Measurements from ENCODE around the gene FKBP7. TPM values are rescaled to one million over a fixed set of nuclear protein-coding genes. Genes with fewer than 3 reads are reported as not detected.

The FKBP7 gene
- polyA plus RNA-seq, 1 donor from 2014 or later: 46.1 TPM

DNA sequence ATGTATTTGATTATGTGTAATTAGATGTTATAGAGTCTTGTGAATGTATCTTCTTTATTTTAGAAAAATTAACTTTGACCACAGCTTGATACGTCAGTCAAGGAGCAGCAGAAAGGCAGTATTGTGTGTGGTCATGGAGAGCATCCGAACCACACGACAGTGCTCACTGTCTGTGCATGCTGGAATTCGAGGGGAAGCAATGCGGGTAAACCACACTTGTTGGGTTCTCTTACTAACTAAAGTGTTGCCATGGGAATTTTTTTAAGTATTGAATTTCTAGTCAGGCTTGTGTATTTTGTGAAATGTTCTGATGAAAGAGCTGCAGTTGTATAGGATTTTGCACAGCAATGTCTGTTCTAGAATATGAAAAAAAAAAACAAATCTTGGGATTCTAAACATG is 22.5 kb downstream of the FKBP7 start:
- Histone ChIP-seq H3K36me3 (ENCODE audit: insufficient read depth, low read length) (no peaks in the 10 kb centered on the region), H3K4me3 (ENCODE audit: low read length) (no peak overlapping the region), H3K79me2 (replicated peaks; ENCODE audit: insufficient read depth, low read length) (no peaks in the 10 kb centered on the region), H4K20me1 (ENCODE audit: insufficient read depth) (no peaks in the 10 kb centered on the region), H2AFZ (ENCODE audit: low read depth, low read length) (no peak overlapping the region), H3F3A (ENCODE audit: insufficient read depth, low read length, poor library complexity, severe bottlenecking) (no peaks in the 10 kb centered on the region), H3K27me3 (ENCODE audit: insufficient read depth, low read depth, low read length) (no peaks in the 10 kb centered on the region), H3K9ac (ENCODE audit: low read length) (no peak overlapping the region), H3K27ac (ENCODE audit: low read length) (no peak overlapping the region), H3K9me2 (ENCODE audit: insufficient read depth, low read length) (no peaks in the 10 kb centered on the region), H3K9me3 (ENCODE audit: low read length) (no peaks in the 10 kb centered on the region), H3K4me2 (ENCODE audit: low read length) (no peak overlapping the region)
- TF ChIP-seq POLR2AphosphoS5 (IDR thresholded peaks at IDR 0.05) (no peak), SMC3 (conservative IDR thresholded peaks at IDR 0.05; ENCODE audit: poor library complexity) (no peak), TAF1 (IDR thresholded peaks at IDR 0.05; ENCODE audit: low read depth) (no peak), RAD21 (conservative IDR thresholded peaks at IDR 0.05) (no peak), EP300 (conservative IDR thresholded peaks at IDR 0.05; ENCODE audit: poor library complexity, severe bottlenecking) (no peak), MXI1 (conservative IDR thresholded peaks at IDR 0.05; ENCODE audit: poor library complexity, severe bottlenecking) (no peak), EZH2 (IDR thresholded peaks at IDR 0.05; ENCODE audit: borderline replicate concordance, insufficient read depth, low read length, poor library complexity, severe bottlenecking) (no peak)
- TF ChIP-seq, protein P1, sequence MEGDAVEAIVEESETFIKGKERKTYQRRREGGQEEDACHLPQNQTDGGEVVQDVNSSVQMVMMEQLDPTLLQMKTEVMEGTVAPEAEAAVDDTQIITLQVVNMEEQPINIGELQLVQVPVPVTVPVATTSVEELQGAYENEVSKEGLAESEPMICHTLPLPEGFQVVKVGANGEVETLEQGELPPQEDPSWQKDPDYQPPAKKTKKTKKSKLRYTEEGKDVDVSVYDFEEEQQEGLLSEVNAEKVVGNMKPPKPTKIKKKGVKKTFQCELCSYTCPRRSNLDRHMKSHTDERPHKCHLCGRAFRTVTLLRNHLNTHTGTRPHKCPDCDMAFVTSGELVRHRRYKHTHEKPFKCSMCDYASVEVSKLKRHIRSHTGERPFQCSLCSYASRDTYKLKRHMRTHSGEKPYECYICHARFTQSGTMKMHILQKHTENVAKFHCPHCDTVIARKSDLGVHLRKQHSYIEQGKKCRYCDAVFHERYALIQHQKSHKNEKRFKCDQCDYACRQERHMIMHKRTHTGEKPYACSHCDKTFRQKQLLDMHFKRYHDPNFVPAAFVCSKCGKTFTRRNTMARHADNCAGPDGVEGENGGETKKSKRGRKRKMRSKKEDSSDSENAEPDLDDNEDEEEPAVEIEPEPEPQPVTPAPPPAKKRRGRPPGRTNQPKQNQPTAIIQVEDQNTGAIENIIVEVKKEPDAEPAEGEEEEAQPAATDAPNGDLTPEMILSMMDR (IDR thresholded peaks at IDR 0.05; ENCODE audit: poor library complexity, severe bottlenecking): no peak
- TF ChIP-seq, protein P2, sequence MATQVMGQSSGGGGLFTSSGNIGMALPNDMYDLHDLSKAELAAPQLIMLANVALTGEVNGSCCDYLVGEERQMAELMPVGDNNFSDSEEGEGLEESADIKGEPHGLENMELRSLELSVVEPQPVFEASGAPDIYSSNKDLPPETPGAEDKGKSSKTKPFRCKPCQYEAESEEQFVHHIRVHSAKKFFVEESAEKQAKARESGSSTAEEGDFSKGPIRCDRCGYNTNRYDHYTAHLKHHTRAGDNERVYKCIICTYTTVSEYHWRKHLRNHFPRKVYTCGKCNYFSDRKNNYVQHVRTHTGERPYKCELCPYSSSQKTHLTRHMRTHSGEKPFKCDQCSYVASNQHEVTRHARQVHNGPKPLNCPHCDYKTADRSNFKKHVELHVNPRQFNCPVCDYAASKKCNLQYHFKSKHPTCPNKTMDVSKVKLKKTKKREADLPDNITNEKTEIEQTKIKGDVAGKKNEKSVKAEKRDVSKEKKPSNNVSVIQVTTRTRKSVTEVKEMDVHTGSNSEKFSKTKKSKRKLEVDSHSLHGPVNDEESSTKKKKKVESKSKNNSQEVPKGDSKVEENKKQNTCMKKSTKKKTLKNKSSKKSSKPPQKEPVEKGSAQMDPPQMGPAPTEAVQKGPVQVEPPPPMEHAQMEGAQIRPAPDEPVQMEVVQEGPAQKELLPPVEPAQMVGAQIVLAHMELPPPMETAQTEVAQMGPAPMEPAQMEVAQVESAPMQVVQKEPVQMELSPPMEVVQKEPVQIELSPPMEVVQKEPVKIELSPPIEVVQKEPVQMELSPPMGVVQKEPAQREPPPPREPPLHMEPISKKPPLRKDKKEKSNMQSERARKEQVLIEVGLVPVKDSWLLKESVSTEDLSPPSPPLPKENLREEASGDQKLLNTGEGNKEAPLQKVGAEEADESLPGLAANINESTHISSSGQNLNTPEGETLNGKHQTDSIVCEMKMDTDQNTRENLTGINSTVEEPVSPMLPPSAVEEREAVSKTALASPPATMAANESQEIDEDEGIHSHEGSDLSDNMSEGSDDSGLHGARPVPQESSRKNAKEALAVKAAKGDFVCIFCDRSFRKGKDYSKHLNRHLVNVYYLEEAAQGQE (IDR thresholded peaks at IDR 0.05; ENCODE audit: borderline replicate concordance): no peak

DNA sequence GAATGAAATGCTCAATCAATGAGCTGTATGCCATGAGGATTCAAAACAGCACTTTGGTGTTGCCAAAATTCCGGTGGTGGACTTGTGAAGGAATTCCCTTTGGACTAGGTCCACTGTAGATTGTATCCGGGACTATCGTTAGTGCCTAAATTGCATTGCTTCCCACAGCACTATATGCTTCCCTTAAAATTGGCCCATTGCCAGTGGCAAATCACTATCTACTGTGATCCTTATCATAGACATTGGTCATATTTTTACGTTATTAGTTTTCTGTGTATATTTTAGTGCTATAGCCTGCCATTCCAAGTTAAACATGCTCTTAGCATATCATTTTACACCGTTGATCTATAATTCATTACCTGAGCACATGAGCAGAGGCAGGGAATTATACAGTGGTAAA is 25.5 kb downstream of the FKBP7 start:
- no peak overlapping the region for H3K27ac ChIP-seq (ENCODE audit: low read length)
- peaks cover 20% of the 10 kb centered on the region for H3K79me2 ChIP-seq (replicated peaks; ENCODE audit: insufficient read depth, low read length)
- TF ChIP-seq, protein P1 (IDR thresholded peaks at IDR 0.05; ENCODE audit: poor library complexity, severe bottlenecking): no peak
- TF ChIP-seq EP300 (conservative IDR thresholded peaks at IDR 0.05; ENCODE audit: poor library complexity, severe bottlenecking) (no peak), MXI1 (conservative IDR thresholded peaks at IDR 0.05; ENCODE audit: poor library complexity, severe bottlenecking) (no peak), POLR2AphosphoS5 (IDR thresholded peaks at IDR 0.05) (no peak), TAF1 (IDR thresholded peaks at IDR 0.05; ENCODE audit: low read depth) (no peak), SMC3 (conservative IDR thresholded peaks at IDR 0.05; ENCODE audit: poor library complexity) (no peak), EZH2 (IDR thresholded peaks at IDR 0.05; ENCODE audit: borderline replicate concordance, insufficient read depth, low read length, poor library complexity, severe bottlenecking) (no peak), RAD21 (conservative IDR thresholded peaks at IDR 0.05) (no peak)
- TF ChIP-seq, protein P2 (IDR thresholded peaks at IDR 0.05; ENCODE audit: borderline replicate concordance): no peak
- H2AFZ ChIP-seq (ENCODE audit: low read depth, low read length): no peak overlapping the region
- no peak overlapping the region for H3K4me3 ChIP-seq (ENCODE audit: low read length)
- no peaks in the 10 kb centered on the region for H3K9me2 ChIP-seq (ENCODE audit: insufficient read depth, low read length)
- H3K9me3 ChIP-seq (ENCODE audit: low read length): no peaks in the 10 kb centered on the region
- H3K36me3 ChIP-seq (ENCODE audit: insufficient read depth, low read length): no peaks in the 10 kb centered on the region
- H3K9ac ChIP-seq (ENCODE audit: low read length): no peak overlapping the region
- no peak overlapping the region for H3K4me2 ChIP-seq (ENCODE audit: low read length)
- no peaks in the 10 kb centered on the region for H3K27me3 ChIP-seq (ENCODE audit: insufficient read depth, low read depth, low read length)
- no peaks in the 10 kb centered on the region for H4K20me1 ChIP-seq (ENCODE audit: insufficient read depth)
- H3F3A ChIP-seq (ENCODE audit: insufficient read depth, low read length, poor library complexity, severe bottlenecking): no peaks in the 10 kb centered on the region
